DOHH2 (cell line): ENCODE measurements around the gene LRRC73.

Experiments used
- CTCF ChIP-seq: fragments of 200-600 bp; sonication (generic); IDR thresholded peaks from one replicate; pipeline ENCODE4 v1.5.1; 2014; ENCODE audit warnings: antibody characterized with exemption, mild to moderate bottlenecking, low read depth, low read length; ENCODE audit not compliant: poor library complexity, severe bottlenecking
- EZH2phosphoT487 ChIP-seq: fragments of 200-600 bp; sonication (generic); IDR thresholded peaks from 2 replicates; pipeline ENCODE4 v1.6.1; 2017; ENCODE audit warnings: borderline replicate concordance, mild to moderate bottlenecking, antibody characterized with exemption, low read length, moderate library complexity, mixed read lengths

- TF ChIP-seq CTCF = no peak
- no peak for TF ChIP-seq EZH2phosphoT487
These were observed 1.8 kb upstream of the LRRC73 start for GRCh38 chr6:43511824-43512415.
